ENCODE data around the gene TBC1D3C.
"Not testable (repeated sequence)": the region's sequence is repeated elsewhere in the genome, so short reads cannot be mapped to it uniquely, and the experiment has no call there.

The TBC1D3C gene

GRCh38 chr17:38068534-38068933 lies at the start of gene TBC1D3C:
TSS of gene TBC1D3C (minus strand) at chr17:38068634. CDS start at chr17:38067066, 1,568 bp downstream.
- not testable (repeated sequence) for DNase-seq (ENCODE audit: low read depth in 3 of 3)

GRCh38 chr17:38099262-38099661 lies 30.8 kb upstream of the TBC1D3C start:
- DNase-seq (ENCODE audit: low read depth in 3 of 3): not testable (repeated sequence)

GRCh38 chr17:38094059-38094694 lies 25.7 kb upstream of the TBC1D3C start:
- DNase-seq (ENCODE audit: low read depth in 3 of 3): not testable (repeated sequence)

GRCh38 chr17:38088120-38088519 lies 19.7 kb upstream of the TBC1D3C start:
- DNase-seq (ENCODE audit: low read depth in 3 of 3): not testable (repeated sequence)

- DNase-seq (ENCODE audit: low read depth in 3 of 3): not testable (repeated sequence)
Measured at GRCh38 chr17:38087344-38087743, 18.9 kb upstream of the TBC1D3C start.
